ENCODE measurements around the gene JPH3. TPM values are rescaled to one million over a fixed set of nuclear protein-coding genes. Genes with fewer than 3 reads are reported as not detected.

The JPH3 gene
- total RNA-seq, 1 experiment from 2014 or later: 32.7 TPM

- no peaks in the 10 kb centered on the region for H3K9me3 Mint-ChIP-seq
- Histone ChIP-seq H3K9ac (ENCODE audit: extremely low read depth, insufficient read length, low read length) (no peak overlapping the region), H4K8ac (replicated peaks; ENCODE audit: insufficient read length, low read depth, low read length) (no peak overlapping the region), H3K23me2 (ENCODE audit: insufficient read length, low read depth, low read length, poor library complexity, severe bottlenecking) (no peaks in the 10 kb centered on the region), H3K27me3 (ENCODE audit: insufficient read depth, low read length) (no peaks in the 10 kb centered on the region), H4K20me1 (ENCODE audit: control insufficient read depth, insufficient read depth, insufficient read length) (peaks cover 2% of the 10 kb centered on the region), H2BK20ac (ENCODE audit: low read depth, low read length, poor library complexity, severe bottlenecking) (no peak overlapping the region), H3K23ac (ENCODE audit: insufficient read length, low read depth, low read length) (no peak overlapping the region), H3K27ac (ENCODE audit: insufficient read length, low read depth, low read length) (no peak overlapping the region), H3K9me3 (ENCODE audit: control insufficient read depth, low read depth, low read length) (no peaks in the 10 kb centered on the region), H4K5ac (ENCODE audit: insufficient read length, low read depth, low read length) (no peak overlapping the region), H2BK5ac (ENCODE audit: insufficient read length, low read length) (no peak overlapping the region), H3T11ph (ENCODE audit: low read length) (no peak overlapping the region), H3K56ac (ENCODE audit: insufficient read length, low read depth, low read length) (no peak overlapping the region), H3K4ac (ENCODE audit: low read depth, low read length) (no peak overlapping the region), H2BK15ac (ENCODE audit: low read depth, low read length) (no peak overlapping the region), H3K14ac (ENCODE audit: insufficient read depth, low read length) (no peak overlapping the region), H3K4me1 (ENCODE audit: insufficient read depth, low read length) (no peaks in the 10 kb centered on the region), H2AFZ (ENCODE audit: low read length) (no peak overlapping the region), H3K79me1 (ENCODE audit: insufficient read depth, low read depth, low read length, poor library complexity, severe bottlenecking) (no peaks in the 10 kb centered on the region), H2AK5ac (ENCODE audit: insufficient read length, low read length) (no peak overlapping the region), H2BK120ac (ENCODE audit: low read depth, low read length, poor library complexity, severe bottlenecking) (no peak overlapping the region), H3K4me2 (ENCODE audit: insufficient read depth, insufficient read length, low read length) (no peak overlapping the region), H3K79me2 (ENCODE audit: insufficient read depth, low read length) (no peaks in the 10 kb centered on the region), H2BK12ac (ENCODE audit: insufficient read length, low read depth, low read length) (no peak overlapping the region), H3K18ac (ENCODE audit: insufficient read length, low read depth, low read length) (no peak overlapping the region), H4K91ac (ENCODE audit: insufficient read length, low read depth, low read length) (no peak overlapping the region)
- no peak overlapping the region for H3K4me3 Mint-ChIP-seq
- peaks cover 0 to 2% (median 0%) of the 10 kb centered on the region in 3 experiments; a peak in 1 of 7 replicates for H3K36me3 Mint-ChIP-seq (ENCODE audit: insufficient read depth in 1 of 3, low read depth in 3 of 3)
- no peak for TF ChIP-seq CTCF (conservative IDR thresholded peaks at IDR 0.05)
- H3K27ac Mint-ChIP-seq: peak overlapping the region in 1 of 3 experiments; percentile 48; a peak in 1 of 7 replicates
- no peaks in the 10 kb centered on the region for H3K27me3 Mint-ChIP-seq (ENCODE audit: low read depth)
- no peak for DNase-seq
- no peaks in the 10 kb centered on the region for H3K4me1 Mint-ChIP-seq
- WGBS (ENCODE audit: extremely low coverage, insufficient read length, low lambda C conversion rate): no CpG with 5 or more reads among the region's 10 CpGs
Observed at GRCh38 chr16:87613961-87614360, 11.7 kb downstream of the JPH3 start.

Data from H9 (cell line).